RKO (cell line): ENCODE measurements around the gene PDE7B.

ENCODE experiments used
- DNase-seq: peaks from one replicate; pipeline ENCODE4 v3.0.0-alpha.2; 2016; ENCODE audit warnings: low spot score

Gene PDE7B

DNA sequence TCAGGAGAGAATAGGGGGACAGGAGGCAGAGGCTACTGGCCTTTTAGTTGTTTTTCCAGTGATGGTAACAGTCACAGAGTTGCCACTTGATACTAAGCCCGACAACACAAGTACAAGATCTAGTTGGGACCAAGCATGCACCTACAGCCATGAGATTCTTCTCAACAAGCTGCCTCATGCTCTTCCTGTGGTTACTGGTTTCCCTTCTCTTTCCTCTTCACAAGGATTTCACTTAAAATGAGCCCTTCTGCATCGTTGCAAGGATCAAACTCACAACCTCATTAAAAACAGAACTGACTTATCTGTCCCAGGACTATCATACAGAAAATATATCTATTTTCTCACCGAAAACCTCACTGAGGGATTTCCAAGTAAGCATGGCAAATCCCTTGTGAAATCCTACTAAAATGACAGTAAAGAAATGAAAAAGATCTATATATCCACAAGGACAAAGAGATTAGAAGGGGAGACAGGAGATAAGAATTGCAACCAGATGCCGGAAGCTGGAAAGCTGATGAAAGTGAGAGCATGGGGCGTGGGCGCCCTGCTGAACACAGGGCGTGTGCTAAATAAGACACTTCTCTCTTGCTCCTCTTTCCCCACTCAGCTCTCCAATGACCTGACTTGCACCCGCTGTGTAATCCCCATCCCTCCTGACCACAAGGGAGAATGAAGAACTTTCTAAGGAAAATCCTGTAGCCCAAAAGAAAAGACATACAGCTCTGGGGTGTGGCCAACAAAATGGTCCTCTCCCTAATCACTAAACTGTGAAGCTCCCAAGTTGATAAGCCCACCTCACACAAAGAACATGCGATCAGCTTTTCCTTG is 385.2 kb downstream of the PDE7B start:
- DNase-seq, result no peak

DNA sequence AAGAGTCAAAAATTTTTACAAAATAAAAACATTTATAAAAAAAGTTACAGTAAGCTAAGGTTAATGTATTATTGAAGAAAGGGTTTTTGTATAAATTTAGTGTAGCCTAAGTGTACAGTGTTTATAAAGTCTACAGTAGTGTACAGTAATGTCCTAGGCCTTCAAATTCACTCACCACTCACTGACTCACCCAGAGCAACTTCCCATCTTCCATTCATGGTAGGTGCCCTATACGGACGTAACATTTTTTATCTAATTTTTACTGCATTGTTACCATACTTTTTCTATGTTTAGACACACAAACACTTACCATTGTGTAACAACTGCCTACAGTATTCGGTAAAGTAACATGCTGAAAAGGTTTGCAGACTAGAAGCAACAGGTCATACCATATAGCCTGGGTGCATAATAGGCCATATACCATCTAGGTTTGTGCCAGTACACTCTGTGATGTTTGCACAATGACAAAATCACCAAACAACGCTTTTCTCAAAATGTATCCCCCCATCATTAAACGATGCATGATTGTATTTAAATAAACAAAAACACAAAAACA is 392.6 kb downstream of the PDE7B start:
- DNase-seq, result no peak
